HG03103 (cell line): ENCODE data around the gene ZNF853.

Source experiments
- ATAC-seq: cut with Tn5 transposase; IDR thresholded peaks from one replicate; pipeline ENCODE4 v1.9.1; 2021; ENCODE audit warnings: low read depth; ENCODE audit not compliant: unreplicated experiment

Gene ZNF853

GRCh38 chr7:6604458-6604857, 11.0 kb upstream of the ZNF853 start:
- no peak for ATAC-seq

GRCh38 chr7:6606866-6607583, 8.4 kb upstream of the ZNF853 start:
- ATAC-seq: no peak

- no peak for ATAC-seq
Measured at GRCh38 chr7:6607651-6608051, 7.8 kb upstream of the ZNF853 start.

DNA sequence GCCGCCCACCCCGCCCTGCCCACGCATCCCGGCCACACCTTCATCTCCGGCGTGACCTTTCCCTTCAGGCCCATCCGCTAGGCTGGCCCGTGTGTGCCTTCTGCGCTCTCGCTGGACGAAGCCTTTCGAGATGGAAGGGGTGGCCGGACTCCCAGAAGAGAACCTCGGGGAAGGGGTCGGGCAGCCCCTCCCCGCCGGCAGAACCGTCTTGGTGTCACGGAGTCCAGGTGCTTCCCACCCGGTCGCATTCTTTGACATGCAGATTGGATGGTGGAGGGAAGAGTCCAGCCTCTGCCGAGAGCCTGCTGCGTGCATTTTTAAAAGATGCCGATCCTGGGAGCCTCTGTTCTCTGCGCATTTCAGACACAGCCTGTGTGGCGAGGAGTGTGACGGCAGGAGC, 7.3 kb upstream of the ZNF853 start:
- no peak for ATAC-seq

DNA sequence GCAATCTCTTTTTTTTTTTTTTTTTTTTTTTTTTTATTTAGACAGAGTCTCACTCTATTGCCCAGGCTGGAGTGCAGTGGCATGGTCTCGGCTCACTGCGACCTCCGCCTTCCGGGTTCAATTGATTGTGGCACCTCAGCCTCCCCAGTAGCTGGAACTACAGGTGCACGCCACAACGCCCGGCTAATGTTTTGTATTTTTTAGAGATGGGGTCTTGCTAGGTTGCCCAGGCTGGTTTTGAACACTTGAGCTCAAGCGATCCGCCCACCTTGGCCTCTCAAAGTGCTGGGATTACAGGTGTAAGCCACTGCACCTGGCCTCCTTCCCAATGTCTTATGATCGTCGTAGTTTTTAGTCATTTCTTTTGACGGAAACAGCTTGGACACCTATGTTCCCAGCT, 6.6 kb upstream of the ZNF853 start:
- no peak for ATAC-seq

- ATAC-seq: no peak
Measured at GRCh38 chr7:6612819-6613218, 2.6 kb upstream of the ZNF853 start.

- no peak for ATAC-seq
Measured at GRCh38 chr7:6613706-6614105, 1.7 kb upstream of the ZNF853 start.

DNA sequence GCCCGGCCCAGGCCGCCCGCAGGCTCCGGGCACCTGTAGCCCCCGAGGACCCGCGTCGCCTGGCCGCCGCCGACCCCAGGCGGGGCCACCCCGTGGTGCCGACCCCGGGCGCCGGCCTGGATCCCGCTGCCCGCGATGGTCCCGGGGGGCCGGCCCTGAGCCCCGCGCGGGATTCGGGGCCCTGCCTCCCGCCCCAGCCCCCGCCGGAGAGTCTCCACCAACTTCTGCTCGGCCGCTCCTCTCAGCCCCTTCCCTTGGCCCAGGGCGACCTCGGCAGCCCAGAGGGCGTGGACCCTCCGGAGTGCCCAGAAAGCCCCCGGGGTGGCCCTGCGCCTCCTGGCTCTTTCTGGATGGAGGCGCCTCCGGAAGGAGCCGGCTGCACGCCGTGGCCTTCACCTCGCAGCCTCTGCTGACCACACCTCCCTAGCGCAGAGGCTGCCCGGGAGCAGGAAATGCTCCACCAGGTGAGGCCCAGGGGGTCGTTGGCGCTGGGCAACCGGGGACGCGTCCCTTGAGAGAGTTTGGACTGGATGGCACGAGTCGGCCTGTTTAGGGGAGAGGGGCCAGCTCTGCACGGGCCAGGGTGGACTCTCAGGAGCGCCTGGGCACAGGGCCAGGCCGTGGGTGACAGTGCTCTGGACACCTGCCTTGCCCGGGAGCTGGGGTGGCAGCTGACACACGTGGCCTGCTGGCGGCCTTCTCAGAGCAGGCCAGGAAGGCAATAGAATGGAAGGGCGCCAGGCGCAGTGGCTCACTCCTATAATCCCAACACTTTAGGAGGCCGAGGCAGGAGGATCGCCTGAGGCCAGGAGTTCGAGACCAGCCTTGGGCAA, 529 bp downstream of the ZNF853 start:
- no peak for ATAC-seq

GRCh38 chr7:6616854-6617643, 1.6 kb downstream of the ZNF853 start:
- ATAC-seq: no peak

DNA sequence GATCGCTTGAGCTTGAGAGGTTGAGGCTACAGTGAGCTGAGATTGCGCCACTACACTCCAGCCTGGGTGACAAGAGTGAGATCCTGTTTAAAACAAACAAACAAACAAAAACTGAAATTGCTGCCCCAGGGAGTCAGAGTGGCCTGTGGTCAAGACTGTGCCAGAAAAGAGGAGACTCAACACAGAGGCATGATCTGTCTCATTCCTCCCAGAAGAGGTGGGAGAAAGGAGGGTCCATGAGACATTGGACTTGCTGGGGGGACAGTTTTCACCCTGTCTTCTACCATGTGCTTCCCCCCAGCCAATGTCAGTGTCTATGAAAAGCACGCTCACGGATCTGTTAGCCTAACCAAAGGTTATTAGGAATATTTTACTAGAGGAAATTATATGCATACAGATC, 3.2 kb downstream of the ZNF853 start:
- no peak for ATAC-seq

- no peak for ATAC-seq
Measured at GRCh38 chr7:6619961-6620360, 4.6 kb downstream of the ZNF853 start.

DNA sequence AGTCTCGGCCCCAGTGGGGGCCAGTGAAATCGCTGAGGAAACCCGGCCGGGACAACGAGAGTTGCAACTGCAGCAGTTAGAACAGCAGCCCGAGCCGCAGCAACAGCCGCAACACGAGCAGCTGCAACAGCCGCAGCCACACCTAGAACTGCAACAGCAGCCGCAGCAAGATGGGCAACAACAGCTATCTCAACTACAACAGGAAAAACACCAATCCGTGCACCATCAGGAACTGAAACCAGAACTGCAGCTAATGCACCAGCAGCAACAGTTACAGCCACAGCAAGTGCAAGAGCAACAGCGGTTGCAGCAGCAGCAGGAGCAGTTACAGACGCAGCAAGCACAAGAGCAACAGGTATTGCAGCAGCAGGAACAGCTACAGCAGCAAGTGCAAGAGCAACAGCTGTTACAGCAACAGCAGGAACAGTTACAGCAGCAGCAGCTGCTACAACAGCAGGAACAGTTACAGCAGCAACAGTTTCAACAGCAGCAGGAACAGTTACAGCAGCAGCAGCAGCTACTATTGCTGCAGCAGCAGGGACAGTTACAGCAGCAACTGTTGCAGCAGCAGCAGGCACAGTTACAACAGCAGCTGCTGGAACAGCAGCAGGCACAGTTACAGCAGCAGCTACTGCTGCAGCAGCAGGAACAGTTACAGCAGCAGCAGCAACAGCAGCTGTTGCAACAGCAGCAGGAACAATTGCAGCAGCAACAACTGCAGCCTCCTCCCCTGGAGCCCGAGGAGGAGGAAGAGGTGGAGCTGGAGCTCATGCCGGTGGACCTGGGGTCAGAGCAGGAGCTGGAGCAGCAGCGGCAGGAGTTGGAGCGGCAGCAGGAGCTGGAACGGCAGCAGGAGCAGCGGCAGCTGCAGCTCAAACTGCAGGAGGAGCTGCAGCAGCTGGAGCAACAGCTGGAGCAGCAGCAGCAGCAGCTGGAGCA, 6.1 kb downstream of the ZNF853 start:
- ATAC-seq: no peak

- no peak for ATAC-seq
Measured at GRCh38 chr7:6622134-6622710, 6.8 kb downstream of the ZNF853 start.

GRCh38 chr7:6623589-6624245, 8.3 kb downstream of the ZNF853 start:
- ATAC-seq: no peak

- no peak for ATAC-seq
Measured at GRCh38 chr7:6624246-6624611, 8.8 kb downstream of the ZNF853 start.

- no peak for ATAC-seq
Measured at GRCh38 chr7:6628045-6628444, 12.6 kb downstream of the ZNF853 start.

DNA sequence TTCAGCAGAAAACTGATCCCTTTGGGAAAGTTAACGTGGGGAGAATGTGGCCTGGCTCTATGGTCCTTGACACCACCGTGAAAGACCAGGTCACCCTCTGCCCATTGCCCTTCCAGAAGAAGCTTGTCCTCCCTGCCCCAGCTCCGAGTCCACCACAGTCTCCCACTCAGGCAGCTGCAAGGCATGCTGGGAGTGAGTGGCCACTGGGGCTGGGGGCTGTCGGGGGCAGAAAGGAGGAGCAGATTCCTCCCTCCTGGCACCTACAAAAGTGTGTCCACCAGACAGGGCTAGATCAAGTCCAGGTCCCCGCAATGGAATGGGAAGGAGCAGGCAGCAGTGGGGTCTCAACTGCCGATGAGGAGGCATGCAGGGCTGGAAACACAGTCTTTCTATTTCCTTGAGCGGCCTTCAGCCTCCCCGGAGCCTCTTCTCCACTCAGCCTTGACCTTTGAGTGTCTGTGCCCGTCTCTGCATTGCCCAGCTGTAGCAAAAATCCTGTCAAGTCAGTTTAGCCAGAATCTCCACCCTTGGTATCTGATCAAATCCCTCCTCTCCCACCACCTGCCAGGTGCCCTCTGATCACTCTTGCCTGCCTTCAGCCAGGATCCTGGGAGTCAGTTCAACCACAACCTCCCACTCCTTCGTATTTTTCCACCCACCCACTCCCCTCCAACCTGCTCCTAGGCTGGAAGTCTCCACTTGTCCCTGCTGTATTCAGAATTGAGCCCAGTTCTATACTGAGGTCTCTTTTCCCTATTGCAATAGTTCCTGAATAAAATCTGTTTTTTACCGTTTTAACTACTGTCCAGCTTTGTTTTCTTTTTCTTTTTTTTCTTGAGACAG, 14.8 kb downstream of the ZNF853 start:
- no peak for ATAC-seq

DNA sequence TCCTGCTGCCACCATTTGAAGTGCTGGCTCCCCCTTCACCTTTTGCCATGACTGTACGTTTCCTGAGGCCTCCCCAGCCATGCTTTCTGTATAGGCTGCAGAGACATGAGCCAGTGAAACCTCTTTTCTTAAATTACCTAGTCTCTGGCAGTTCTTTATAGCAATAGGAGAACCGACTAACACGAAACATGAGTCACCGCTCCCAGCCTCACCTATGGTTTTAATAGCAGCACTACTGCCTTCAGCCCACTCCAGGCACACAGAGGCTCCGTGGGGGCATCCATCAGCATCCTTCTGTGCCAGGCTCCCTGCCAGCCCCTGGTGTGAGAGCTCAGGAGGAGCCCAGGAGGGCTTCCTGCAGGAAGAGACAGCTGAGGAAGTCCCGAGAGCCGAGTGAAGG, 16.2 kb downstream of the ZNF853 start:
- no peak for ATAC-seq

DNA sequence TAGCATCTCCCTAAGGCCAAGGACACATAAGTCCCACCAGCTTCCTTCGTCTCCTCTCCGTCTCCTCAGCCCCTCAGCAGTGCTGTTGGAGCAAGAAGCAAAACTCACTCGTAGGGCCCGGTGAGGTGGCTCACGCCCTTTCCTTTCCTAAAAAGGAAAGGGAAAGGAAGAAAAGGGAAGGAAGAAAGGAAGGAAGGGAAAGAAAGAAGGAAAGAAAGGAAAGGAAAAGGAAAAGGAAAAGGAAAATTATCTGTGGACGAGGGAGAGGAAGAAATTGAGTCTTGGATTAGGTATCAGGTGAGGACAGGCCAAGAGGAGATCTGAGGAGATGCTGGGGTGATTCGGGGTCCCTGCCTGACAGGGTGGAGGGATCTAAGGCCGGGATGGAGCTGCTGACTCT, 18.6 kb downstream of the ZNF853 start:
- ATAC-seq: no peak
